ENCODE measurements around the gene KCTD16.

DNA sequence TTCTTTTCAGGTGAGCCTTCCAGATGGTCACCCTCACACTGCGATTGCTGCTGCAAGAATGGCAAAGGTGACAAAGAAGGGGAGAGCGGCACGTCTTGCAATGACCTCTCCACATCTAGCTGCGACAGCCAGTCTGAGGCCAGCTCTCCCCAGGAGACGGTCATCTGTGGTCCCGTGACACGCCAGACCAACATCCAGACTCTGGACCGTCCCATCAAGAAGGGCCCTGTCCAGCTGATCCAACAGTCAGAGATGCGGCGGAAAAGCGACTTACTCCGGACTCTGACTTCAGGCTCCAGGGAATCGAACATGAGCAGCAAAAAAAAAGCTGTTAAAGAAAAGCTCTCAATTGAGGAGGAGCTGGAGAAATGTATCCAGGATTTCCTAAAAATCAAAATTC, 303.0 kb downstream of the KCTD16 start:
- TF ChIP-seq, protein P1, sequence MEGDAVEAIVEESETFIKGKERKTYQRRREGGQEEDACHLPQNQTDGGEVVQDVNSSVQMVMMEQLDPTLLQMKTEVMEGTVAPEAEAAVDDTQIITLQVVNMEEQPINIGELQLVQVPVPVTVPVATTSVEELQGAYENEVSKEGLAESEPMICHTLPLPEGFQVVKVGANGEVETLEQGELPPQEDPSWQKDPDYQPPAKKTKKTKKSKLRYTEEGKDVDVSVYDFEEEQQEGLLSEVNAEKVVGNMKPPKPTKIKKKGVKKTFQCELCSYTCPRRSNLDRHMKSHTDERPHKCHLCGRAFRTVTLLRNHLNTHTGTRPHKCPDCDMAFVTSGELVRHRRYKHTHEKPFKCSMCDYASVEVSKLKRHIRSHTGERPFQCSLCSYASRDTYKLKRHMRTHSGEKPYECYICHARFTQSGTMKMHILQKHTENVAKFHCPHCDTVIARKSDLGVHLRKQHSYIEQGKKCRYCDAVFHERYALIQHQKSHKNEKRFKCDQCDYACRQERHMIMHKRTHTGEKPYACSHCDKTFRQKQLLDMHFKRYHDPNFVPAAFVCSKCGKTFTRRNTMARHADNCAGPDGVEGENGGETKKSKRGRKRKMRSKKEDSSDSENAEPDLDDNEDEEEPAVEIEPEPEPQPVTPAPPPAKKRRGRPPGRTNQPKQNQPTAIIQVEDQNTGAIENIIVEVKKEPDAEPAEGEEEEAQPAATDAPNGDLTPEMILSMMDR (IDR thresholded peaks at IDR 0.05), result no peak
- TF ChIP-seq POLR2A (IDR thresholded peaks at IDR 0.05), result no peak

Data from Peyer's patch (tissue), 4 donors.